Left ventricle myocardium inferior (tissue), 1 donor: ENCODE measurements around the gene DIAPH2. TPM values are rescaled to one million over a fixed set of nuclear protein-coding genes. Genes with fewer than 3 reads are reported as not detected.

Source experiments
- DNase-seq: peaks from one replicate; pipeline ENCODE4 v3.0.0-alpha.2; 2020
- H3K27ac ChIP-seq: fragments of 200-600 bp; replicated peaks from 2 replicates; pipeline ENCODE4 v1.8.0; 2021
- H3K27me3 ChIP-seq: fragments of 200-600 bp; 2 replicates; pipeline ENCODE4 v1.8.0; 2021; ENCODE audit warnings: low read depth
- H3K36me3 ChIP-seq: fragments of 200-600 bp; 2 replicates; pipeline ENCODE4 v1.8.0; 2021
- H3K4me1 ChIP-seq: fragments of 200-600 bp; 2 replicates; pipeline ENCODE4 v1.8.0; 2021
- H3K4me3 ChIP-seq: fragments of 200-600 bp; 2 replicates; pipeline ENCODE4 v1.8.0; 2021; ENCODE audit warnings: mild to moderate bottlenecking, moderate library complexity
- H3K9me3 ChIP-seq: fragments of 200-600 bp; replicated peaks from 2 replicates; pipeline ENCODE4 v1.8.0; 2021
- CTCF ChIP-seq: fragments of 200-600 bp; IDR thresholded peaks from 2 replicates; pipeline ENCODE4 v1.8.0; 2021; ENCODE audit warnings: antibody characterized with exemption, mild to moderate bottlenecking, borderline replicate concordance
- intact Hi-C: fragments of 100-400 bp; cut with micrococcal nuclease; formaldehyde crosslinking; loops from one replicate; pipeline ENCODE4 v1.11.0; 2022
- total RNA-seq: library from RNA; stranded (reverse); fragmentation: NEBNext Ultra II Directional; extraction: Animal tissue kit (Norgen Biotek cat#: 25700); gene quantifications from one replicate; pipeline ENCODE4 v1.2.1, GENCODE V29; 2021
- donor health status: DM: no; HTN: yes; CAD: no; lungs with severe emphysema.

DIAPH2 gene
- total RNA-seq, 1 donor from 2014 or later = 9.3 TPM

- no peak for TF ChIP-seq CTCF
- no peaks in the 10 kb centered on the region for H3K4me1 ChIP-seq
- intact Hi-C loops = no loop called here
- no peaks in the 10 kb centered on the region for H3K27me3 ChIP-seq
- DNase-seq = no peak
- H3K27ac ChIP-seq = no peak overlapping the region
- H3K36me3 ChIP-seq = no peaks in the 10 kb centered on the region
- H3K9me3 ChIP-seq = no peaks in the 10 kb centered on the region
- H3K4me3 ChIP-seq = no peak overlapping the region
Observed at GRCh38 chrX:97551821-97552220, 867.2 kb downstream of the DIAPH2 start.

GRCh38 chrX:97553833-97554232 is 869.2 kb downstream of the DIAPH2 start:
- intact Hi-C loops = no loop called here
- no peaks in the 10 kb centered on the region for H3K9me3 ChIP-seq
- H3K27ac ChIP-seq = no peak overlapping the region
- H3K4me1 ChIP-seq = no peaks in the 10 kb centered on the region
- no peaks in the 10 kb centered on the region for H3K27me3 ChIP-seq
- H3K4me3 ChIP-seq = no peak overlapping the region
- no peak for TF ChIP-seq CTCF
- DNase-seq = no peak
- H3K36me3 ChIP-seq = no peaks in the 10 kb centered on the region

- no peak for DNase-seq
- intact Hi-C loops = no loop called here
- H3K27ac ChIP-seq = no peak overlapping the region
- no peaks in the 10 kb centered on the region for H3K27me3 ChIP-seq
- no peaks in the 10 kb centered on the region for H3K36me3 ChIP-seq
- H3K9me3 ChIP-seq = no peaks in the 10 kb centered on the region
- no peak overlapping the region for H3K4me3 ChIP-seq
- H3K4me1 ChIP-seq = no peaks in the 10 kb centered on the region
- no peak for TF ChIP-seq CTCF
Observed at GRCh38 chrX:97556359-97556758, 871.7 kb downstream of the DIAPH2 start.

GRCh38 chrX:97563531-97564133 is 879.0 kb downstream of the DIAPH2 start:
- TF ChIP-seq CTCF = no peak
- Histone ChIP-seq H3K36me3 (no peaks in the 10 kb centered on the region), H3K4me3 (peak overlapping the region; percentile 50), H3K27me3 (no peaks in the 10 kb centered on the region), H3K4me1 (no peaks in the 10 kb centered on the region), H3K9me3 (no peaks in the 10 kb centered on the region), H3K27ac (peak overlapping the region; percentile 43)
- peak; percentile 16 for DNase-seq
- intact Hi-C loops = no loop called here

GRCh38 chrX:97564496-97564895 is 879.9 kb downstream of the DIAPH2 start:
- no peak for DNase-seq
- Histone ChIP-seq H3K9me3 (no peaks in the 10 kb centered on the region), H3K36me3 (no peaks in the 10 kb centered on the region), H3K27ac (no peak overlapping the region), H3K27me3 (no peaks in the 10 kb centered on the region), H3K4me3 (no peak overlapping the region), H3K4me1 (no peaks in the 10 kb centered on the region)
- intact Hi-C loops = no loop called here
- TF ChIP-seq CTCF = no peak
